GM20431 (cell line): Measurements from ENCODE around the gene PTPRN2.

Experiments
- in situ Hi-C: fragments of 300-500 bp; cut with MseI, MboI; formaldehyde crosslinking; loops from one replicate; pipeline ENCODE4 v1.15.0; 2020; ENCODE audit warnings: low sequenced_read_pairs; ENCODE audit not compliant: unreplicated experiment

PTPRN2 gene

DNA sequence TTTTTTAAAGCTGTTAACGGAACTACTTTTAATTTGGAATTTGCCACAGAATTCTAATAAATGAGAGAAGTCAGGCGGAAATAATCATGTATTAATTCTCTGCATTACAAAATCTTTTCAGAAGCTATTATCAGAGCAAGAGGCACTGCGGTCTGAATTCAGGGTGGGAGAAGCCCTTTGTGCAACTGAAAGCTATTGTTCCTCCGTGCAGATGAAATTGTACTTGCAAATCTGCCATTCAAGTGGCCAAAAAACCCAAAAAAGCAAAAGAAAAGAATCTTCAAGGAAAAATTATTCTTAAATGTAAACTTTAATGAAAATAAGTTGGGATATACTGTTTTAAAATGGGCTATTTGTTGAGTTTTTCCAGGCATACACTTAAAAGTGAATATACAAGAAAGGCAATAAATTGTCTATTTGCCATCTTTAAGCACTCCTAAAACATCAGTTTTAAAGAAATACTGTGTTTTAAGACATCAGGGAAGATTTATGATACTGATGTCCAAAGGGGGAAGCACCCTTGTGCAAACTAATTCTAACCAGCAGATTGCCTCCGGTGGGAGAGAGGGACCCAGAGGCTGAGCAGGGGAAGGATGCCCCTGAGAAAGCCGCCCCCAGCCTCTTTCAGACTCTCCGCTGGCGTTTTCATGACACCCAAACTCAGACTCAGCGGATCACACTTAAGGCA is 899.6 kb downstream of the PTPRN2 start:
- in situ Hi-C loops = loop anchor here (25.0 kb wide), 1 partner anchor 251 kb away; no protein-coding TSS in a partner anchor

DNA sequence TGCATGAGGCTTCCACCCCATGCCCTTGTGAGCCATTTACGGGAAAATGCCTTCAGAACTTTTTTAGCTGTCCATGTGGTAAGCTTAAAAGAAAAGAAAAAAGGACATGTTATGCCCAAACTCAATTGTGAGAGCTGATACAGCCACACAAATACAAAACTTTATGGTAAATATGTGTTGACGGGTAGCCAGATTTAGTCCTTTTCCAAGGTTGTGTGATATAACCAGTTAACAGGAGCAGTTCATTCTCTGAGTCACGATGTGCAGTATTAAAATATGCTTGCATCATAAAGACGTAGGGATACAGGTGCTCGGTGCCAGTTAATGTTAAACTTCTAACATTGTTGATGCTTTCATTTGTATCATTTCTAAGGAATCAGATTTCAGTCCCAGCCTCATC is 900.5 kb downstream of the PTPRN2 start:
- in situ Hi-C loops = loop anchor here (25.0 kb wide), 1 partner anchor 250 kb away; no protein-coding TSS in a partner anchor

GRCh38 chr7:157686285-157686894 is 901.2 kb downstream of the PTPRN2 start:
- in situ Hi-C loops = loop anchor here (25.0 kb wide), 1 partner anchor 249 kb away; no protein-coding TSS in a partner anchor

DNA sequence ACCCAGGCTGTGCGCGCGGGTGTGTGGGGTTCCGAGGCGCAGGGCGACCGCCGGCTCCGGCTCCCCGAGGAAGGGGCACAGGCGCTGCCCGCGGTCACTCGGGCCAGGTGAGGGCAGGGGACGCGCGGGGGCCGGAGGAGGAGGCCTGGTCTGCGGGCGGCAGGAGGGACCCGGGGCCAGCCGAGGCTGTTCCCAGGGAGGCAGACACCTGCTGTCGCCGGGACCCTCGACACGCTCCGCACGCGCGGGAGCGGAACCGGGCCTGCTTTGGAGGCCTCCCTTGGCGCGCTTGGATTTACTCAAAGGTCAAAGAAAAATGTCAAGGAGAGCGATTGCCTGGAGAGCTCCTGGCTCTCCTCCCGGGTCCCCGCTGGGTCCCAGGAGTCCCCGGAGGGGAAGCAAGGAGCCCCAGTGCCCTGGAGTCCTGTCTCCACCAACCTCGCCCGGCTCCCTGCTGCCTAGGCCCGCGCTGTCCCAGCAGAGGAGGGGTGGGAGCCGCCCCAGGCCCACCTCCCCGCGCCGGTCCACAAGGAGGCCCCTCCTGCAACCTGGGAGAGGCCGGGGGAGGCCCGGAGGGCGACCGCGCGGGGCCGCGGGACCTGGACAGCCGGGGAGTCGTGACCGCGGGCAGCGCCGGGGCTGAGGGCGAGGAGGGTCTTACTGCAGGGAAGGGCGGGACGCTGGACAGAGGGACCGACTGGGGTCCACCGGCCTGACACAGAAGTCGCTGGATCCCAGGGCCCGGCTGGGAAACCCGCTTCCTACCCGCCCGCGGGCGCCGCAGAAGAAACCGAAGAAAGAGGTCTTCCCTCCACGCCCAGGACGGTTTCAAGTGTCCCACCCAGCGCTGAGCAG is 902.0 kb downstream of the PTPRN2 start:
- in situ Hi-C loops = loop anchor here (25.0 kb wide), 1 partner anchor 248 kb away; no protein-coding TSS in a partner anchor

GRCh38 chr7:157684909-157685429 is 902.7 kb downstream of the PTPRN2 start:
- in situ Hi-C loops = loop anchor here (25.0 kb wide), 1 partner anchor 248 kb away; no protein-coding TSS in a partner anchor

GRCh38 chr7:157684157-157684908 is 903.3 kb downstream of the PTPRN2 start:
- in situ Hi-C loops = loop anchor here (25.0 kb wide), 1 partner anchor 247 kb away; no protein-coding TSS in a partner anchor

DNA sequence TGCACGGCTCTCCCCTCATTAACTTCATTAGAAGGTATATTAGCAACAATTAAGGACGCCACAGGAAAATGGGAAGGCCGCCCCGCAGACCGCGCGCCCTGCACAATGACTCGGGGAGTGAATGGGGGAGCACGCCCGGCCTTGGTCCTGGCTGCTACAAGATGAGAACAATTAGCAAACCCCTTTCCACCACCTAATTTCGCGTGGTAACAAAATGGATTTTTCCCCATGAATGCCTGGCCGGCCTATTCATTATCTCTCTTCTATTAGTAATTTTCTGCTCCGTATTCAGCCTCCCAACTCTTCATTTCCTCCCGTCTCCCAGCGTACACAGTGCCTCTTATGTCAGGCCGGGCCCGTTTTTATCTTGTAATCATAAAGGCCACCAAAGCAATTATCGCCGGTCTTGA is 903.9 kb downstream of the PTPRN2 start:
- in situ Hi-C loops = loop anchor here (25.0 kb wide), 1 partner anchor 246 kb away; no protein-coding TSS in a partner anchor

GRCh38 chr7:157682946-157683746 is 904.5 kb downstream of the PTPRN2 start:
- in situ Hi-C loops = loop anchor here (25.0 kb wide), 1 partner anchor 246 kb away; no protein-coding TSS in a partner anchor

GRCh38 chr7:157682064-157682945 is 905.3 kb downstream of the PTPRN2 start:
- in situ Hi-C loops = loop anchor here (25.0 kb wide), 1 partner anchor 245 kb away; no protein-coding TSS in a partner anchor

DNA sequence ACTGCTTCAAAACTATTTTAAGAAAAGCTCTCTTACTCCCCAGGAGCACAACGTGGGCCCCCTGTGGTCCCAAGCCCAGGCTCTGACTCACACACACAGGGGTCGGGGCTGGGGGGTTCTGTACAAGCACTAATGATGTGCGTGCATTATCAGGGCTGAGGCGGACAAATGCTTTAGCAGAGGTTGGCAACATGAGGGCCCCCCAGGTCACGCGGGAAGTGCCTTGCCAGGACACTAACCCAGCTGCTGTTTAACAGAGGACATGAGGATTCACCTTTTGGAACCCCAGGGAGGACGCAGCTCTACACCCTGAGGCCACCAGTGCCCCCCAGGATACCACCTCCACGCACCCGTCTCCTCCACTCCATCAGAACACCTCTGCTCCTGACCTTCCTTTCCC is 908.0 kb downstream of the PTPRN2 start:
- in situ Hi-C loops = loop anchor here (25.0 kb wide), 1 partner anchor 242 kb away; no protein-coding TSS in a partner anchor

GRCh38 chr7:157678501-157678900 is 909.1 kb downstream of the PTPRN2 start:
- in situ Hi-C loops = loop anchor here (25.0 kb wide), 1 partner anchor 241 kb away; no protein-coding TSS in a partner anchor

GRCh38 chr7:157676456-157677255 is 911.0 kb downstream of the PTPRN2 start:
- in situ Hi-C loops = loop anchor here (25.0 kb wide), 1 partner anchor 239 kb away; no protein-coding TSS in a partner anchor

GRCh38 chr7:157676001-157676400 is 911.6 kb downstream of the PTPRN2 start:
- in situ Hi-C loops = loop anchor here (25.0 kb wide), 1 partner anchor 239 kb away; no protein-coding TSS in a partner anchor

GRCh38 chr7:157675427-157675927 is 912.1 kb downstream of the PTPRN2 start:
- in situ Hi-C loops = loop anchor here (25.0 kb wide), 1 partner anchor 238 kb away; no protein-coding TSS in a partner anchor

DNA sequence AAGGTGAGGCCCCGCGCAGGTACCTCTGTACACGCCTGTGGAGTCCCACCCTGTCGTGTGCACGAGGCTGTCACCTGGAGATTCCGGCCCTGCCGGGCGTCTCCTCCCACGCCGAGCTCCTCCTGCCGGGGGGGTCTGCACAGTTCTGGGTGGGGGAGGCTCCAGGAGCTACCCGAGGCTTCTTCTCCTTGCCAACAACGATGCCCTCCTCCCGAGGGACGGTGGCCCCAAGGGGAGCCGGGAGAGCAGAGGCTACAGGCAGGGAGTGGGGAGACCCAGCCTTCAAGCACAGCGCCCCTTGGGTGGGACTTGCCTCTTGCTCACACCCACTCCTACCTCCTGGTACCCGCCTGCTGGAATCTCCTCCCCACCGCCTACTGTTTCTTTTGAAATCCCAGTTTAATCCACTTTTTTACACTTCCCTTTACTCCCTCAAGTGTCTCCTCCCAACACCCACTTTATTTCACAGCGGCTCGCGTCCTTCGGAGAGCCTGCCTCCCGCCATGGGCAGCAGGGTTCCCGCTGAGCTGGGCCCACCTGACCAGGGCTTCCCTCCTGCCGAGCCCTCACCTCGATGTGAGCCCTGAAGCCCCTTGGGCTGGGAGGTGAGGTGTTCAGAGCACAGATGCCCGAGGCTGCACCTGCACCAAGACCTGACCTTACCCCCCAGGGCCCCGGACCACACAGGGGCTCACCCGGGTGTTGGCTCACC is 912.8 kb downstream of the PTPRN2 start:
- in situ Hi-C loops = loop anchor here (25.0 kb wide), 1 partner anchor 238 kb away; no protein-coding TSS in a partner anchor
